ENCODE results near the gene PAQR7.

PAQR7 gene

GRCh38 chr1:25873120-25873519 lies 2.4 kb downstream of the PAQR7 start:
- no peak for DNase-seq (ENCODE audit: low read depth)

- DNase-seq (ENCODE audit: low read depth), result no peak
Measured at GRCh38 chr1:25872713-25873112, 2.8 kb downstream of the PAQR7 start.

- no peak for DNase-seq (ENCODE audit: low read depth)
Measured at GRCh38 chr1:25871704-25872494, 3.6 kb downstream of the PAQR7 start.

- no peak for DNase-seq (ENCODE audit: low read depth)
Measured at GRCh38 chr1:25871086-25871703, 4.3 kb downstream of the PAQR7 start.

DNA sequence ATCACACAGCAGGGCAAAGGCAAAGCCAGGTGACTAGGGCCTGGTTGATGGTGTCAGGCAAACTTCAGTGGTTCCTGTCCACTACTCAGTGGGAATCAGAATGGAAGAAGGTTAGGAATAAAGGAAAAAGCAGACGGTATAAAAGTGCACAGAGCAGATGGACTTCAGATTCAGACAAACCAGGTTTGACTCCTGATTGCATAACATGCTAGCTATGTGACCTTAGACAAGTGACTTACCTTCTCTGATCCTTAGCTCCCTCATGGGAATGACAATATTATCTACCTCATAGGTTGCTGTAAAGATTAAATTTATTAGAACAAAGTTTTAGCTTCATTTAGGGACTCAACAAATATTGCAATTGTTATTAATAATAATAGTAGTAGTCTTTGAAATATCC lies 4.9 kb downstream of the PAQR7 start:
- no peak for DNase-seq (ENCODE audit: low read depth)

DNA sequence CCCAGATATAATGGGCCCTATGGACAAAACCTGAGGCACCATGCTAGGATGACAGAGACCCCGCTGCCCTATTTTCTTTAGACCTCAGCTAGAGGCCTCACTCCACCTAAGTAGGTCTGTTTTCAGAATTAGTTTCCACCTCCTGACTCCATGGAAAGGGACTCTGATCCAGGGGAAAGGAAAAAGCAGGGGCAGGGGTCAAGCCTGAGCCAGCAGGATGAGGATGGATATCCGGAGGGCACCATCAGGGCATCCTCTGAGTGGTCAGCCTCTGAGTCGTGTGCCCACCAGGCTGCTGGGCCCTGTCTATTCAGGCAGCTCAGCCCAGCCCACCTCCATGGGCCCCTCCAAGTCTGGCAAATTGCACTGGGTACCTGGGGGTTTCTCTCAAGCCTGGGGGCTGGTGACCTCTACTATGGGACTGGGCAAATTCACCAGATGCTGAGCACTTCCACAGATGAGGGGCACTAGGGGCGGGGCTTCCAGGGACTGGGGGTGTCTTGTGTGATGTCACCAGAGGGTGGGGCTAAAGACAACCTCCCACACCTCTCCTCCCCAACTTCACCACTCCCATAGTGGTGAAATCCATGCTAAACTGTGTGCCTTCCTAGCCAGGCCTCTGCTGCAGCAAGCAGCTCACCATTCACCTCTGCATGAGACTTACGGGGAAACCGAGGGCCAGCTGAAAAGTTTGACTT lies 5.5 kb downstream of the PAQR7 start:
- no peak for DNase-seq (ENCODE audit: low read depth)

DNA sequence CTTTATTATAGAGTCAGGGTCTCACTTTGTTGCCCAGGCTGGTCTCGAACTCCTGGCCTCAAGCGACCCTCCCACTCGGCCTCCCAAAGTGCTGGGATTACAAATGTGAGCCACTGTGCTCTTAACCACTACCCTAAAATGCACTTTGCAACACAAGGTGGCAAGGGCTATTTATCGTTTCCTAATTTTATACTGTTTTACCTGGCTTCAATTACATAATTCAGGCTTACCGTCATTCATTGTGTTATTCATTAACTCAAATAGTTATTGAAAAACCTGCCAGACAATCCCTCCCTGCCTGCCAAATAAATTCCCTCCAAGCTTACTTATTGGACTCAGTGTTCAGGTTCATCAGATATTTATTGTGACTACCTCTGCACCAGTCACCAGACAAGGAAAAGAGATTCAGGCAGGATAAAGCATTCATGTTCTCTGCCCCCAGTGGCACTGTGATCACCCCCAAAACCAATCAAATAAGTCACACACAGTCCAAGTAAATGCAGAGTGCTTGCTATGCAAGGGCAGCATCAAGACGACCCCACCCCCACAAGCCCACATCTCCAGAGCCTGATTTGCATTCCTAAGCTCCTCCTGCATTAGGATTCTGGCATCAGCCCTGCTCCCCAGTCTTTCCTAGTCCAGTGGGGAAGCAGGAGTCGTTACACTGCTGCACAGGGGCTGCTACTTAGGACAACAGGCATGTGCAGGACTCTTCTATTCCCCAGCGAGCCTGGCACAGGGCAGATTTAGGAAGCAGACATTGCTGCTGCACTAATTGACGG lies 8.1 kb downstream of the PAQR7 start:
- no peak for DNase-seq (ENCODE audit: low read depth)

DNA sequence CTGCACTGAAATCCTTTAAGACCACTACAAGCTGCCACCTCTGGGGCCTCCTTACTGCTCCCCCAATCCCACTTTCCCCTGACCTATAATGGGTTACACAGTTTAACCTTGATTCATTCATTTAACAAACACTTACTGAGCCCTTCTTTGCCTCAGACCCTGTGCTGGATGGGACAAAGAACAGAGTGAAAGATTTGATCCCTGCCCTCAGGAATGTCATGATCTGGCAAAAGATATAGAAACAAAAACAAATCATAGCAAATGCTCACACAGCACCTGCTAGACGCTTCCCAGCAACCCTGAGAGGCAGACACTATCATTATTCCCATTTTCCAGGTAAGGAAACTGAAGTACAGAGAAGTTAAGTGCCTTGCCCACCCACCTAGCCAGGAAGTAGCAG lies 9.2 kb downstream of the PAQR7 start:
- DNase-seq (ENCODE audit: low read depth), result no peak

- DNase-seq (ENCODE audit: low read depth), result no peak
Measured at GRCh38 chr1:25864434-25864833, 11.1 kb downstream of the PAQR7 start.

GRCh38 chr1:25863486-25864262 lies 11.8 kb downstream of the PAQR7 start:
- no peak for DNase-seq (ENCODE audit: low read depth)

GRCh38 chr1:25862785-25863485 lies 12.6 kb downstream of the PAQR7 start:
- no peak for DNase-seq (ENCODE audit: low read depth)

DNA sequence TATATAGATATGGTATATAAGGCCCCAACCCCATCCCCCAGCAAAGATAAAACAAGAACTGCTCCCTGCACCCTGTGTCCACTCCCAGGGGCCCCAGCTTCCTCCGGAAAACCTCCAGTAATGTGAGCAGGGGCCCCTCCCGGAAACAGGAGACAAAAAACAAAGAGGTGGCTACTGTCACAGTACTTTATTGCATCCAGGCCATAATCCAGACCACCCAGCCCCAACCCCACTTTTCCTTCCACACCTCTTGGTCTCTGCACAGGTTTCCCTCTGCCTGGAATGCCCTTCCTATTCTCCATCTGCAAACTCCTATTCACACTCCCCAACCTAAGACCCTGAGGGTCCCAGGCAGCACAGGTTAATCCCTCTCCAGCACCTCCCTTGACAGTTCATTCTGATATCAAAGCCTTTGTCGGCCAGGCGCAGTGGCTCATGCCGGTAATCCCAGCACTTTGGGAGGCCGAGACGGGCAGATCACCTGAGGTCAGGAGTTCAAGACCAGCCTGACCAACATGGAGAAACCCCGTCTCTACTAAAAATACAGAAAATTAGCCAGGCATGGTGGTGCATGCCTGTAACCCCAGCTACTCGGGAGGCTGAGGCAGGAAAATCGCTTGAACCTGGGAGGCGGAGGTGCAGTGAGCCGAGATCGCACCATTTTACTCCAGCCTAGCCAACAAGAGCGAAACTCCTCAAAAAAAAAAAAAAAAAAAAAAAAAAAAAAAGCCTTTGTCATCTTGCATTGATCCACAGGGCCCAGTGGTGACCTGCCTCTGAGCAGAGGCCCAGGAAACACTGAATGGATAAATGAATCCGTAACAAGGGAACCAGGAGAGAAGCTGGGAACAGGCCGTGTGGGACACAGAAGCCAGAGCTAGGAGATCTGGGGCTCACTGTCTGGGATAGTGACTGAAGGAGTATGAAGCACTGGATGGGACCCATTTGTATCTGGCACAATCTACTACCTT lies 13.9 kb downstream of the PAQR7 start:
- no peak for DNase-seq (ENCODE audit: low read depth)

- DNase-seq (ENCODE audit: low read depth), result peak; percentile 93
Measured at GRCh38 chr1:25858906-25859789, 16.4 kb downstream of the PAQR7 start, which contains the start of gene AUNIP. Gene AUNIP (minus strand): TSS chr1:25859457. CDS start chr1:25859357, 100 bp downstream.

- no peak for DNase-seq (ENCODE audit: low read depth)
Measured at GRCh38 chr1:25858494-25858893, 17.0 kb downstream of the PAQR7 start.

DNA sequence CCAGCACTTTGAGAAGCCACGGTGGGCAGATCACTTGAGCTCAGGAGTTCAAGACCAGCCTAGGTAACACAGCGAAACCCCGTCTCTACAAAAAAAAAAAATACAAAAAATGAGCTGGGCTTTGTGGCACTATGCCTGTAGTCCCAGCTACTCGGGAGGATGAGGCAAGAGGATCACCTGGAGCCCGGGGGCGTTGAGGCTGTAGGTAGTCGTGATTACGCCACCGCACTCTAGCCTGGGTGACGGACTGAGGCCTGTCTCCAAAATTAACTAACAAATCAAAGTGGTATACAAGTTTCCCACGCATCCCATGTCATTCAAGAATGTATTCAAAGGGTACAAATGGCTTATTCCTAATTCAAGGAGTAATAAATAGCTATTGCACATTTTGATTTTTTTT lies 18.7 kb downstream of the PAQR7 start:
- DNase-seq (ENCODE audit: low read depth), result no peak

GRCh38 chr1:25854554-25854953 lies 21.0 kb downstream of the PAQR7 start:
- no peak for DNase-seq (ENCODE audit: low read depth)

DNA sequence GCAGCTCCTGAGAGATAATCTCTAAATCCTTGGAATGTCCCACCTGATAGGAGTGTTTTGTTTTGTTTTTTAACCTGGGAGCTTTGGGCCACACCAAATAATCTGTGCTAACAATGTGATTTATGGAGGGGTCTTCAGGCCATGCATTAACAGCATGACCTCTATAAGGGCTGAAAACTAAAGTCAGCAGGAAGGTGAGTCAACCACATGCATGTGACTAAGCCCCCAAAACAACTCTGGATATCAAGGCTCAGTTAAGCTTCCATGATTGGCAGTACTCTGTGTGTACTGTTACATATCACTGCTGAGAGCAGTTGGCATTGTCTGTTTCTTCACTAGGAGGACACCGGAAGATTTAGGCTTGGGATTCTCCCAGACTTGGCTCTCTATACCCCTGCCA lies 27.0 kb downstream of the PAQR7 start:
- no peak for DNase-seq (ENCODE audit: low read depth)

GRCh38 chr1:25847929-25848328 lies 27.6 kb downstream of the PAQR7 start:
- DNase-seq (ENCODE audit: low read depth), result no peak

DNA sequence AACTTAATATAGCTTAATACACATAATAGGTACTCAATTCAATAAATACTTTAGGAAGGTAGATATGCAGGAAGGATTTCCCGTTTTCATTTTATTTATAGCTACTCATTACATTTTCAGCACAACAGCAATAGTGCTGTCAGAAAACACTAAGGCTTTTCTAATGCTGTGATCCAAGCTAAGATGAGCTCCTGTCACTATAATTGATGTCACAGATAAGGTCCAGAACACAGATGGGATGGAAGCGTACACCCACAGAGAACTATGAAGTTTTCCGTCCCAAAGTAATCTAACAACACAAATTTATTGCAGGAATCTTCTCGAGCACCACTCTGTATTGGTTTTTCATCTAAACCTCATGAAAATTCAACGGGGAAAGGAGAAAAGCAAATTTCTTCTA lies 29.8 kb downstream of the PAQR7 start:
- DNase-seq (ENCODE audit: low read depth), result no peak
